Measurements from ENCODE around the gene RANBP9.
A peak's percentile ranks its signal among the peaks of the same experiment; 100 is the strongest.

Gene RANBP9

DNA sequence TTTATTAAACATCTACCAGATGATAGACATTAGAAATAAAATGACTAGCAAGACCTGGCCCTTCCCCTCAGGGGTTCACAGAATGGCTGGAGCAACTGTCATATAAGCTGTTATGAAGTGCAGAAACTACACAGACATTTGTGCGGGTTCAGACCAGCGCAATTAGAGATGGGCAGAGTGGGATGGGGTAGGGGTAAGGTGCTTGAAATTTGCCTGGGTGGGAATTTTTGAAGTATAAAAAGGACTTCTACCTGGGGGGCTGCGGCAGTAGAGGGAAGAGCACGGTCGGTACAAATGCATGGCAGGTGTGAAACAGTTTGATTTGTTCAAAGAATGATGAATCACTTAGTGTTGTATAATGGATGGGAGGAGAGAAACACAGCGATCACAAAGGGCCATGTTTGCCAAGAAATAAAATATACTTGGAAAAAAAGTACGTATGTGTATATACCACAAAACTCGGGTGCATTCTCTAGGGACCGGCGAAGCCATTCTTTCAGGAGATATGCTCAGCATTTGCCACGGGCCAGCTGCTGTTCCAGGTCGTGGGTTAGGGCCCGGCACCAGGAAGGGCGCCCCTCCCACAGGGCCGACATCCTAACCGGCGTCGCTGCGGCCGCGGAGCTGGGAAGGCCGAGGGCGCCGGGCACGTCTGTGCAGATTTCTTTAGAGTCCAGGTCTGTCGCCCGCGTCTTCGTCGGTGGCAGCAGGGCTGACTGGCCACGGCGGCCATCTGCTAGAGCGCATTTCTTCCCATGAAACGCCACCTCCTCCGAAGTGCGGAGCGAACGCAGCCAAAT, 97.3 kb downstream of the RANBP9 start:
- Histone ChIP-seq H3K4me1 (peaks cover 47% of the 10 kb centered on the region), H4K20me1 (peaks cover 38% of the 10 kb centered on the region), H3K9me3 (no peaks in the 10 kb centered on the region), H3K4me2 (peak overlapping the region; percentile 92), H3K4me3 (peak overlapping the region; percentile 82), H3K27me3 (no peaks in the 10 kb centered on the region), H3K36me3 (peaks cover 25% of the 10 kb centered on the region), H3K27ac (peak overlapping the region; percentile 98), H3K9ac (peak overlapping the region; percentile 97)
- no peak for TF ChIP-seq Cebpa-rat (IDR thresholded peaks at IDR 0.05)

DNA sequence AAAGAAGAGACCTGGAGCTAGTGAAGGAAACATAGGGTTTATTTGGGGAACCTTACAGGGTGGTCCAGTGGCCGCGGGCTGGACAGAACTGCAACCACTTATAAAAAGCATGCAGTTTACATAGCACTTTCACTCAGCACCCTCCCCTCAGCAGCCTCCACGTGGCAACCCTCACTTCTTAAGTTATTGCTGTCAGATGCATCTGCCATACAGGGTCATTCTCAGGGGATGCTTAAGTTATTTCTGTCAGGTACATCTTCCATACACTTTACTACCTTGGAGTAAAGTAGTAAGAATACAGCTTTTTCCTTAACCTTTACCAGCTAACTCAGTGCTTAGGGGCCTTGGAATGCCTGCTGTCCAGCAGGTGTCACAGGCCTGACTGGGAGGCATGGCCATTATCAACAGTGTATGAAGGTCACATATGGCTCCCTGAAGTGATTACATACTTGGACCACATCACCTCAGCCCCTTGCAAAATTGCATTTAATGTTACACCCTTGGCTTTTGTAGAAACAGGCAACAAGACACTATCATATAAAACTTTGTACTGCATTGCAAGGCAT, 98.5 kb downstream of the RANBP9 start:
- Histone ChIP-seq H3K4me1 (peaks cover 47% of the 10 kb centered on the region), H3K4me3 (no peak overlapping the region), H4K20me1 (peaks cover 27% of the 10 kb centered on the region), H3K27ac (no peak overlapping the region), H3K4me2 (peak overlapping the region; percentile 92), H3K36me3 (peaks cover 15% of the 10 kb centered on the region), H3K9me3 (no peaks in the 10 kb centered on the region), H3K9ac (no peak overlapping the region), H3K27me3 (no peaks in the 10 kb centered on the region)
- no peak for TF ChIP-seq Cebpa-rat (IDR thresholded peaks at IDR 0.05)

GRCh38 chr6:13611715-13612114, 99.9 kb downstream of the RANBP9 start:
- Histone ChIP-seq H3K9ac (no peak overlapping the region), H3K36me3 (peaks cover 6% of the 10 kb centered on the region), H3K4me2 (peak overlapping the region; percentile 5; the same call in 1 of the 2 replicates), H3K4me1 (peaks cover 41% of the 10 kb centered on the region), H3K27ac (no peak overlapping the region), H4K20me1 (peaks cover 15% of the 10 kb centered on the region), H3K9me3 (no peaks in the 10 kb centered on the region), H3K4me3 (no peak overlapping the region), H3K27me3 (no peaks in the 10 kb centered on the region)
- TF ChIP-seq Cebpa-rat (IDR thresholded peaks at IDR 0.05), result no peak

DNA sequence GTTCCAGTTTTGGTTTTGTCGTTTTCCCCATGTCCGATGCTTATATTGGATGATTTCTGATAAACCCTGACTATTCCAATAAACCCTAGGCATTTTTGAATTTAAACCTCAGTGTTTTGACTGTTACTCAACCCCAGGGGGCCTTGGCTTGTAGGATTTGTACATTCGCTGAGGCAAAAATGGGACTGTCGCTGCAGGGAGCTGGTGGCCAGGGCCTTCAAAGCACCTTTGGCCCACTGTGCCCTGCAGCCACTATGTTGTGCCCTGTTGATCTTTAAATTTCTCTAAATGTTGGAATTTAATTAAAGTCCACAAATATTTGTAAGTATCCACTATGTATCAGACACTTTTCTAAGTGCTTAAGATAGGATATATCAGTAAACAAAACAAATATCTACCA, 106.0 kb downstream of the RANBP9 start:
- no peaks in the 10 kb centered on the region for H3K9me3 ChIP-seq
- no peaks in the 10 kb centered on the region for H3K27me3 ChIP-seq
- no peak overlapping the region for H3K27ac ChIP-seq
- no peak overlapping the region for H3K4me2 ChIP-seq
- no peak for TF ChIP-seq Cebpa-rat (IDR thresholded peaks at IDR 0.05)
- H4K20me1 ChIP-seq, result no peaks in the 10 kb centered on the region
- H3K4me1 ChIP-seq, result 0 out of 2 replicates have a peak, but pooled peaks cover 3% of the 10 kb centered on the region
- peaks cover 45% of the 10 kb centered on the region for H3K36me3 ChIP-seq
- no peak overlapping the region for H3K4me3 ChIP-seq
- no peak overlapping the region for H3K9ac ChIP-seq

GRCh38 chr6:13604546-13605416, 106.9 kb downstream of the RANBP9 start:
- no peak overlapping the region for H3K9ac ChIP-seq
- no peaks in the 10 kb centered on the region for H3K4me1 ChIP-seq
- H3K9me3 ChIP-seq, result no peaks in the 10 kb centered on the region
- H3K4me3 ChIP-seq, result no peak overlapping the region
- no peak for TF ChIP-seq Cebpa-rat (IDR thresholded peaks at IDR 0.05)
- no peak overlapping the region for H3K4me2 ChIP-seq
- H3K36me3 ChIP-seq, result peaks cover 44% of the 10 kb centered on the region
- H3K27me3 ChIP-seq, result no peaks in the 10 kb centered on the region
- no peak overlapping the region for H3K27ac ChIP-seq
- no peaks in the 10 kb centered on the region for H4K20me1 ChIP-seq

GRCh38 chr6:13604135-13604534, 107.5 kb downstream of the RANBP9 start:
- no peak overlapping the region for H3K27ac ChIP-seq
- H3K4me2 ChIP-seq, result no peak overlapping the region
- no peak overlapping the region for H3K9ac ChIP-seq
- no peaks in the 10 kb centered on the region for H3K27me3 ChIP-seq
- no peak for TF ChIP-seq Cebpa-rat (IDR thresholded peaks at IDR 0.05)
- H3K36me3 ChIP-seq, result peaks cover 42% of the 10 kb centered on the region
- no peaks in the 10 kb centered on the region for H3K4me1 ChIP-seq
- H3K9me3 ChIP-seq, result no peaks in the 10 kb centered on the region
- H3K4me3 ChIP-seq, result no peak overlapping the region
- no peaks in the 10 kb centered on the region for H4K20me1 ChIP-seq

DNA sequence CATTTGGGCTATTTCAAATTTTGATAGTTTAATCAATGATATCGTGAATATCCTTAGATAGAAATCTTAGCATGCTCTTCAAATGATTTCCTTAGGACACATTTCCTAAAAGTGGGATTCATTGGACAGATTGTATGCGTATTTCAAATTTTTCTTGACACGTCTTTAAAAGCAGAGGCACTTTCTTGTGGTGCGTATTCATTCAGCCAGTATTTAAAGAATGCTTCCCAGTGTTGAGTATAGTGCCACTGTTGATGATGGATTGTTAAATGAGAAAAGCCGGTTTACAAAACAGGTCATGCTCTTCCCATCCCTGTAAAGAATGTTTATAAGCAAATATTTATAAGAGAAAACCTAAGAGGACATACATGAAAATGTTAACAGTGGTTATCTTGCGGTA, 111.6 kb downstream of the RANBP9 start:
- Histone ChIP-seq H3K27ac (no peak overlapping the region), H3K4me1 (no peaks in the 10 kb centered on the region), H3K4me2 (no peak overlapping the region), H3K9me3 (no peaks in the 10 kb centered on the region), H4K20me1 (no peaks in the 10 kb centered on the region), H3K36me3 (peaks cover 72% of the 10 kb centered on the region), H3K27me3 (no peaks in the 10 kb centered on the region), H3K9ac (no peak overlapping the region), H3K4me3 (no peak overlapping the region)
- no peak for TF ChIP-seq Cebpa-rat (IDR thresholded peaks at IDR 0.05)

DNA sequence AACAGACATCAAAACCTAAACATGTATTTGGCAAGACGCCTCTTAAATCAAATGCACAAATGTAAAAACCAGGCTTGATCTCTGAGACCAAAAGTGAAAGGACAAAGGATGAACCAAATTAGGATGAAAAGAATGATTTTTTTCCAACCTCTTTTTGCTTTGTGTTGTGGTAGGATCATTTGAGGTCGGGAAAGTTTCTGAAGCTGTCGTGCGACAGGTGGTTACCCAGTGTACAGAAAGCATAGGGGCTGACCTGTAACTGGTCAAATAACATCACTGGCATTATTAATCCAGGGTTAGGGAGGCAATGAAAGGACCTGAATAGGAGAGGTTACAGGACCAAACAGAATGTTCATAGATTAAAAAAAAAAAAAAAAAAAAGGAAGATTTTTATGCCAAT, 114.6 kb downstream of the RANBP9 start:
- H3K4me1 ChIP-seq, result no peaks in the 10 kb centered on the region
- no peak for TF ChIP-seq Cebpa-rat (IDR thresholded peaks at IDR 0.05)
- H3K9me3 ChIP-seq, result no peaks in the 10 kb centered on the region
- H3K27me3 ChIP-seq, result no peaks in the 10 kb centered on the region
- no peak overlapping the region for H3K27ac ChIP-seq
- H3K4me3 ChIP-seq, result no peak overlapping the region
- H3K9ac ChIP-seq, result no peak overlapping the region
- H3K36me3 ChIP-seq, result peaks cover 82% of the 10 kb centered on the region
- H3K4me2 ChIP-seq, result no peak overlapping the region
- no peaks in the 10 kb centered on the region for H4K20me1 ChIP-seq

DNA sequence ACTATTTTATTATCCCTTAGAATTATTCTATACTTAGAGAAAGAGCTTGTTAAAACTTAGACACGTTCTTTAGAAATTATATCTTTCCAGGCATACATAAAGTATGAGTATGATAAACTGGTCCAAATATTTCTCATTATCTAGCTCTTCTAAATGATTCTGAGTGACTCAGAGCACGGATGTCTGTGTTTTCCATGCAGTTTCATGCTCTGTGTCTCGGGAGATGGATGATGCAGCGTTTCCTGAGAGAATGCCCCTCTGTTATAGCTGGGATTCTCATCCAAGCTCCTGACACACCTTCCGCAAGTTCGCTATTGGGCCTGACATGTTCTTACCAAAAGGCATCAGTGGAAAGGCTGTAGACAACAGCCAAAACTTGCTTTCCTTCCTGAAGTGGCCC, 117.9 kb downstream of the RANBP9 start:
- no peaks in the 10 kb centered on the region for H3K27me3 ChIP-seq
- no peaks in the 10 kb centered on the region for H3K4me1 ChIP-seq
- no peaks in the 10 kb centered on the region for H4K20me1 ChIP-seq
- H3K36me3 ChIP-seq, result peaks cover 92% of the 10 kb centered on the region
- H3K9me3 ChIP-seq, result no peaks in the 10 kb centered on the region
- TF ChIP-seq Cebpa-rat (IDR thresholded peaks at IDR 0.05), result no peak
- H3K4me2 ChIP-seq, result no peak overlapping the region
- H3K9ac ChIP-seq, result no peak overlapping the region
- no peak overlapping the region for H3K4me3 ChIP-seq
- no peak overlapping the region for H3K27ac ChIP-seq

DNA sequence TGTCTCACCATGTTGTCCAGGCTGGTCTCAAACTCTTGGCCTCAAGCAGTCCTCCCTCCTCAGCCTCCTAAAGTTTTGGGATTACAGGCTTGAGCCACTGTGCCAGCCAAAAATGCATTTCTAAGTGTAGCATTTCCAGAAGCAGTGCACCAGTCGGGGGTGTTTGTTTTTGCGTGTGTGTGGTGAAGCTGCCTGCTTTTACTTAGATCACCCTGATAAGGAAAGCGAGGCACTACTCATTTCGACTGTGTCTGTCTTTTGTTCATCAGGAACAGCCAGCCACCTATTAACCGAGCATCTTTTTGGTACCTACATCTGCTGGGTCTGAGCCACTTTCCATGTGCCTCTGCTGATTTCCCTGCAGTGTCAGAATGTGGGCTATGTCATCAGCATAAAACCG, 118.5 kb downstream of the RANBP9 start:
- H3K9ac ChIP-seq, result no peak overlapping the region
- no peaks in the 10 kb centered on the region for H3K9me3 ChIP-seq
- no peaks in the 10 kb centered on the region for H3K27me3 ChIP-seq
- peaks cover 92% of the 10 kb centered on the region for H3K36me3 ChIP-seq
- no peak overlapping the region for H3K27ac ChIP-seq
- H3K4me2 ChIP-seq, result no peak overlapping the region
- H3K4me1 ChIP-seq, result no peaks in the 10 kb centered on the region
- no peaks in the 10 kb centered on the region for H4K20me1 ChIP-seq
- no peak for TF ChIP-seq Cebpa-rat (IDR thresholded peaks at IDR 0.05)
- no peak overlapping the region for H3K4me3 ChIP-seq

Data from BLaER1 (cell line).